ENCODE measurements around the gene PNKD.

DNA sequence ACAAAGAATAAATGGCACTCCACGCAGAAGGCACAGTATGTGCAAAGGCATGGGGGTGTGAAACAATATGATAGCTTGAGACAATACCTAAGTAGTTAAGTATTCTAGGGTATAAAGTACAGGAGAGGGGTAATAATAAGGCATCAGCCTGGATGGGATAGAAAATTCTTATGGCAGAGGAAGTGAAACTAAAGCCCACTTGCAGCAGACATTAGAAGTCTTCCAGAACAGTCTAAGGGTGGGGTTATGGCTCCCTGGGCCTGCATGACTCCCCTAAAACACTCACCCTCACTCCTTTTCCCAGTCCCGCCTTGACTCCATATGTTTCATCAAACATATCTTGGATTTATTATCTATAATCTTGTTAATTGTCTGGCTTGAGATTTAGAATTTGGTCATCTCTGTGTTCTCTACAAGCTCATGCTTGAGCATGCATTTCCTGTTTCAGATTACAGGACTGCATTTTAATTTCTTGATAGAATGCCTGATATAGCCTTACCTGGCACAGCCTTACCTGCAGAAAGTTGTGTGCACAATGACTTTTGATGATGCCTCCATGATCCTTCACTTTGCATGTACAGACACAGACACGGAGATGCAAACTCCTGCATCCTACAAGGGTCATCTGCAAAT is 50.5 kb downstream of the PNKD start:
- TF ChIP-seq, protein P1, sequence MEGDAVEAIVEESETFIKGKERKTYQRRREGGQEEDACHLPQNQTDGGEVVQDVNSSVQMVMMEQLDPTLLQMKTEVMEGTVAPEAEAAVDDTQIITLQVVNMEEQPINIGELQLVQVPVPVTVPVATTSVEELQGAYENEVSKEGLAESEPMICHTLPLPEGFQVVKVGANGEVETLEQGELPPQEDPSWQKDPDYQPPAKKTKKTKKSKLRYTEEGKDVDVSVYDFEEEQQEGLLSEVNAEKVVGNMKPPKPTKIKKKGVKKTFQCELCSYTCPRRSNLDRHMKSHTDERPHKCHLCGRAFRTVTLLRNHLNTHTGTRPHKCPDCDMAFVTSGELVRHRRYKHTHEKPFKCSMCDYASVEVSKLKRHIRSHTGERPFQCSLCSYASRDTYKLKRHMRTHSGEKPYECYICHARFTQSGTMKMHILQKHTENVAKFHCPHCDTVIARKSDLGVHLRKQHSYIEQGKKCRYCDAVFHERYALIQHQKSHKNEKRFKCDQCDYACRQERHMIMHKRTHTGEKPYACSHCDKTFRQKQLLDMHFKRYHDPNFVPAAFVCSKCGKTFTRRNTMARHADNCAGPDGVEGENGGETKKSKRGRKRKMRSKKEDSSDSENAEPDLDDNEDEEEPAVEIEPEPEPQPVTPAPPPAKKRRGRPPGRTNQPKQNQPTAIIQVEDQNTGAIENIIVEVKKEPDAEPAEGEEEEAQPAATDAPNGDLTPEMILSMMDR (IDR thresholded peaks at IDR 0.05) = no peak
- no peak for TF ChIP-seq POLR2A (IDR thresholded peaks at IDR 0.05)
